Psoas muscle (tissue), 8 donors: ENCODE results near the gene UGT3A2. TPM values are rescaled to one million over a fixed set of nuclear protein-coding genes. Genes with fewer than 3 reads are reported as not detected.

Experiments used
- ATAC-seq, 4 donors: fragments of 200-7000 bp; cut with Tn5 transposase; one replicate each; pipeline ENCODE4 v1.9.1; 2020; ENCODE audit warnings: moderate library complexity in 3 of 4, mild to moderate bottlenecking in 2 of 4
- DNase-seq, 2 donors: peaks; one replicate each; pipeline ENCODE4 v3.0.0-alpha.2; 2020
- H3K27ac ChIP-seq: fragments of 200-600 bp; one replicate; pipeline ENCODE4 v1.8.0; 2022
- H3K27me3 ChIP-seq, 3 donors: fragments of 200-600 bp in 1 of 3; one replicate each; pipeline versions ENCODE4 v1.6.1 to v1.8.0; 2013 to 2022; ENCODE audit warnings: low read length in 2 of 3, mild to moderate bottlenecking in 2 of 3, moderate library complexity in 1 of 3; ENCODE audit not compliant: insufficient read depth in 3 of 3
- H3K36me3 ChIP-seq, 2 donors: fragments of 200-600 bp in 1 of 2; one replicate each; pipeline versions ENCODE4 v1.6.1 to v1.8.0; 2013 to 2022; ENCODE audit warnings: low read depth in 1 of 2, mild to moderate bottlenecking in 1 of 2, moderate library complexity in 1 of 2; ENCODE audit not compliant: insufficient read depth in 1 of 2
- H3K4me1 ChIP-seq: fragments of 200-600 bp; one replicate; pipeline ENCODE4 v1.8.0; 2022
- H3K4me3 ChIP-seq: fragments of 200-600 bp; one replicate; pipeline ENCODE4 v1.8.0; 2022; ENCODE audit warnings: mild to moderate bottlenecking
- H3K9me3 ChIP-seq: fragments of 200-600 bp; one replicate; pipeline ENCODE4 v1.8.0; 2022
- CTCF ChIP-seq: fragments of 200-600 bp; IDR thresholded peaks from one replicate; pipeline ENCODE4 v1.8.0; 2022; ENCODE audit warnings: antibody characterized with exemption
- WGBS, 3 donors: extraction: QIAGEN DNeasy Blood & Tissue Kit; methylation state at CpG; one replicate each; pipeline versions ENCODE4 v1.1.6 to v1.1.7; 2013; 5-methylcytosine and 5-hydroxymethylcytosine counted together
- intact Hi-C, 2 donors: fragments of 100-400 bp; cut with DNase I; formaldehyde crosslinking; loops; one replicate each; pipeline versions ENCODE4 v1.11.0 to v1.14.2; 2022
- polyA plus RNA-seq, 3 donors: library from polyadenylated mRNA; stranded (reverse); fragments of 200-250 nt; gene quantifications; one replicate each; pipeline ENCODE4 v1.2.3, GENCODE V29; 2013
- total RNA-seq, 4 donors: library from RNA; stranded (reverse); fragmentation: NEBNext Ultra II Directional in 2 of 4; extraction: Animal tissue kit (Norgen Biotek cat#: 25700) in 2 of 4; gene quantifications; one replicate each; pipeline versions ENCODE4 v1.2.1 to v1.2.4, GENCODE V29; 2021 to 2023
- donor health status: healthy with polysubstance abuse.
- donor health status: DM: no; HTN: no; CAD: no; lungs with moderate emphysema.
- donor health status: Bipolar disorder and iron deficiency.
- donor health status: healthy.
- donor health status: DM: yes; HTN: yes; CAD: no.
- donor health status: DM: no; HTN: no; CAD: no.
- donor health status: DM: no; HTN: no; CAD: no.
- donor health status: DM: yes; HTN: yes; CAD: no.

The UGT3A2 gene
- total and polyA plus RNA-seq, 7 donors: not detected

GRCh38 chr5:36060420-36060887 lies 6.2 kb downstream of the UGT3A2 start:
- no peaks in the 10 kb centered on the region for H3K9me3 ChIP-seq
- H3K36me3 ChIP-seq: no peaks in the 10 kb centered on the region
- ATAC-seq (no peak), DNase-seq (no peak)
- H3K27ac ChIP-seq: no peak overlapping the region
- H3K4me3 ChIP-seq: no peak overlapping the region
- WGBS, 3 donors: 62 to 74% (median 67%) methylated on average over 12 of the region's 12 CpGs
- H3K27me3 ChIP-seq: peaks cover 0 to 9% (median 2%) of the 10 kb centered on the region in 3 donors
- TF ChIP-seq CTCF: no peak
- H3K4me1 ChIP-seq: no peaks in the 10 kb centered on the region
- intact Hi-C loops: no loop called here

DNA sequence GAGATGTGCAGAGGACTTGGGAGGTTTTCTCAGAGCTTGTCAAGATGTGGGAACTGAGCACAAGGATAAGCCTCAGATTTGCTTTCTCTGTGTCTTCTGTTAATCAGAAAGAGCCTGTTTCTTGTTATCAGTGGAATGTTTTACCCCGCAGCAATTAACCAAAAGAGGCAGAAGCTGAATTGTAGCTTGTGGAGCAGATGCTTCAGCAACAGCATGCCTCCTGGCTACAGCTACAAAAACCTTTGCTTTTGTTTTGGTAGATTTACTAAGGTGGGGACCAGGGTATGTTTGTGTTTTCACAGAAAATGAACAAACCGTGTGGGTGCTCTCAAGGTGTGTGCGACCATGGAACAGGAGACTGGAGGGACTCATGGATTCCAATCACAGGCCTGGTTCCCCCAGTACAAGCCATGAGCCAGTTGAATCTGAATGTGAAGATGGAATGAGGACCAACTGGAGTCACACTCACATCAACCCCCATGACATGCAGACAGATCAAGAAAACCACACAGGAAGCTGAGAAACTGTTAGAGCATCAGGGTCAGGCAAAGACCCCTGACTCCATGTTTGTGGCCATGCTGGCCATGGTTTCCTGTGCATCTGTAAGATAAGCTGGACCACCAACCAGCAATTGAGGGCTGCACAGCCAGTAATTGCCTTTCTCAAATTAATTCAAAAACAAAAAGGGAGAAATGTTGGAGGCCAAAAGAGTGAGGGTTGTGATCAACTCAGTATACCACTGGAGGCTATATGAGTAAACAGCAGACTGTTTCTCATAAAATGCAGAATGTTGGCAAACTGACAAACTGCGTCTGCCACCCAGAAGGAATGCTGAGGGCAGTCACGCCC lies 6.9 kb downstream of the UGT3A2 start:
- Histone ChIP-seq H3K36me3 (no peaks in the 10 kb centered on the region), H3K9me3 (no peaks in the 10 kb centered on the region), H3K27ac (no peak overlapping the region), H3K4me1 (no peaks in the 10 kb centered on the region), H3K27me3 (peaks cover 0 to 4% (median 2%) of the 10 kb centered on the region in 3 donors), H3K4me3 (no peak overlapping the region)
- no peak for ATAC-seq
- 67 to 73% (median 72%) methylated on average over 5 of the region's 5 CpGs for WGBS, 3 donors
- intact Hi-C loops: no loop called here
- DNase-seq: no peak
- no peak for TF ChIP-seq CTCF

DNA sequence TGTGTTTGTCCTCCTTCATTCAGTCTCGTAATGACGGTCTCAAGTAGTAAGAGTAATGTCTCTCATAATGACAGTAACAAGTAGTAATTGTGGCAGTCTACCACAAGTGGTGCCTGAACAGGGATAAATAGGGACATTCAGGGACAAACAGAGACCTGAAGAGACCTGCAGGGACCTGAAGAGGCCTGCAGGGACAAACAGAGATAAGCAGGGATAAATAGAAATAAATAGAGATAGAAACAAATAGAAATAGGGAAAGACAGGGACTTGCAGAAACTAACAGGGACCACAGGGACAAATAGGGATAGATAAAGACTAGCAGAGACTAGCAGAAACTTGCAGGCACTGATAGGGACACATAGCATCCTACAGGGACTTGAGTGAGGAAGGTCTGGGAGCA lies 7.9 kb downstream of the UGT3A2 start:
- H3K9me3 ChIP-seq: no peaks in the 10 kb centered on the region
- H3K27me3 ChIP-seq: peaks cover 0 to 2% (median 0%) of the 10 kb centered on the region in 3 donors
- 86 to 90% (median 86%) methylated on average over 2 of the region's 2 CpGs for WGBS, 3 donors
- no peaks in the 10 kb centered on the region for H3K36me3 ChIP-seq
- intact Hi-C loops: no loop called here
- DNase-seq (no peak), ATAC-seq (no peak)
- no peak overlapping the region for H3K4me3 ChIP-seq
- no peak for TF ChIP-seq CTCF
- H3K4me1 ChIP-seq: no peaks in the 10 kb centered on the region
- H3K27ac ChIP-seq: no peak overlapping the region

DNA sequence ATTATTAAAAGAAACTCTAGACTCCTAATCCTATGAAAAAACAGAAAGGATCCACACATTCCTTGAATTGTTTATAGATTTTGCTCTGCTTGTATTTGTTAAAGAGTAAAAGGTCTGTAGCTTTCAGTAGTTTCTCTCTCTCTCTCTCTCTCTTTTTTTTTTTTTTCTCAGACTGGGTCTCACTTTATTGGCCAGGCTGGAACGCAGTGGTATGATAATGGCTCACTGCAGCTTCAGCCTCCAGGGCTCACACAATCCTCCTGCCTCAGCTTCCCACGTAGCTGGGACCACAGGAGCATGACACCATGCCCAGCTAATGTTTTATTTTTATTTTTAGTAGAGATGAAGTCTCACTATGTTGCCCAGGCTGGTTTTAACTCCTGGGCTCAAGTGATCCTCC lies 9.3 kb downstream of the UGT3A2 start:
- intact Hi-C loops: no loop called here
- TF ChIP-seq CTCF: no peak
- ATAC-seq (no peak), DNase-seq (no peak)
- no peak overlapping the region for H3K27ac ChIP-seq
- peaks cover 0 to 2% (median 0%) of the 10 kb centered on the region in 3 donors for H3K27me3 ChIP-seq
- WGBS, 3 donors: 54 to 83% (median 65%) methylated on average over 2 of the region's 2 CpGs
- H3K4me3 ChIP-seq: no peak overlapping the region
- no peaks in the 10 kb centered on the region for H3K4me1 ChIP-seq
- H3K9me3 ChIP-seq: no peaks in the 10 kb centered on the region
- no peaks in the 10 kb centered on the region for H3K36me3 ChIP-seq
